Right lung (tissue), 5 donors: ENCODE results near the gene SP8. TPM values are rescaled to one million over a fixed set of nuclear protein-coding genes. Genes with fewer than 3 reads are reported as not detected.

ENCODE experiments used
- DNase-seq, 2 donors: peaks; one replicate each; pipeline ENCODE4 v3.0.0-alpha.2; 2013
- polyA plus RNA-seq, 5 donors: library from polyadenylated mRNA; unstranded; fragments of 120-200 nt; gene quantifications; one replicate each; pipeline versions ENCODE4 v1.2.1 to v1.2.3, GENCODE V29; 2013; ENCODE audit warnings: inconsistent platforms in 1 of 5, low replicate concordance in 1 of 5; ENCODE audit not compliant: insufficient read length in 5 of 5, insufficient read depth in 1 of 5

The SP8 gene
- polyA plus RNA-seq, 5 donors, result not detected

- DNase-seq, result no peak
These were observed 8.0 kb upstream of the SP8 start for GRCh38 chr7:20794676-20795075.

GRCh38 chr7:20793694-20794394 is 7.2 kb upstream of the SP8 start:
- no peak for DNase-seq

- DNase-seq, result no peak
These were observed 6.6 kb upstream of the SP8 start for GRCh38 chr7:20793248-20793647.

- DNase-seq, result no peak
These were observed 5.1 kb upstream of the SP8 start for GRCh38 chr7:20791538-20792434.

GRCh38 chr7:20790375-20790774 is 3.7 kb upstream of the SP8 start:
- no peak for DNase-seq

GRCh38 chr7:20788420-20788990 is 1.8 kb upstream of the SP8 start:
- DNase-seq, result no peak

GRCh38 chr7:20787660-20788419 is 1.2 kb upstream of the SP8 start:
- no peak for DNase-seq

GRCh38 chr7:20786421-20786778 is 286 bp downstream of the SP8 start:
- no peak for DNase-seq

- DNase-seq, result no peak
These were observed 655 bp downstream of the SP8 start for GRCh38 chr7:20786049-20786412.

GRCh38 chr7:20785157-20786048 is 1.3 kb downstream of the SP8 start:
- DNase-seq, result no peak

GRCh38 chr7:20784388-20785156 is 2.1 kb downstream of the SP8 start:
- DNase-seq, result no peak

- no peak for DNase-seq
These were observed 2.8 kb downstream of the SP8 start for GRCh38 chr7:20783700-20784387.

GRCh38 chr7:20783125-20783699 is 3.5 kb downstream of the SP8 start:
- no peak for DNase-seq

- no peak for DNase-seq
These were observed 7.6 kb downstream of the SP8 start for GRCh38 chr7:20779041-20779440.

- no peak for DNase-seq
These were observed 8.5 kb downstream of the SP8 start for GRCh38 chr7:20778063-20778721.

- DNase-seq, result no peak
These were observed 9.2 kb downstream of the SP8 start for GRCh38 chr7:20777377-20778062.

- DNase-seq, result no peak
These were observed 9.7 kb downstream of the SP8 start for GRCh38 chr7:20776942-20777341.
